Lung (tissue), 12 donors: ENCODE data around the gene PRKCZ. TPM values are rescaled to one million over a fixed set of nuclear protein-coding genes. Genes with fewer than 3 reads are reported as not detected.

Experiments used
- ATAC-seq: fragments of 200-7000 bp; cut with Tn5 transposase; one replicate; pipeline ENCODE4 v1.9.1; 2020; ENCODE audit warnings: moderate number of reproducible peaks; ENCODE audit not compliant: insufficient read depth, low FRiP score
- DNase-seq, 3 donors: peaks; one replicate each; pipeline ENCODE4 v3.0.0-alpha.2; 2013 to 2017
- H3K27ac ChIP-seq, 2 donors: one replicate each; pipeline ENCODE4 v1.5.1; 2013; ENCODE audit warnings: mild to moderate bottlenecking in 2 of 2, moderate library complexity in 2 of 2, control low read depth in 1 of 2, inconsistent platforms in 1 of 2, low read depth in 1 of 2, low read length in 1 of 2
- H3K27me3 ChIP-seq, 3 donors: one replicate each; pipeline ENCODE4 v1.5.1; 2013; ENCODE audit warnings: low read length in 2 of 3; ENCODE audit not compliant: control insufficient read depth in 3 of 3, insufficient read depth in 3 of 3
- H3K36me3 ChIP-seq, 4 donors: one replicate each; pipeline ENCODE4 v1.5.1; 2013; ENCODE audit warnings: low read length in 4 of 4, mild to moderate bottlenecking in 1 of 4, moderate library complexity in 1 of 4; ENCODE audit not compliant: control insufficient read depth in 4 of 4, insufficient read depth in 4 of 4
- H3K4me1 ChIP-seq, 5 donors: one replicate each; pipeline ENCODE4 v1.5.1; 2013; ENCODE audit warnings: low read length in 5 of 5, mild to moderate bottlenecking in 2 of 5, moderate library complexity in 1 of 5; ENCODE audit not compliant: control insufficient read depth in 5 of 5, insufficient read depth in 5 of 5
- H3K4me3 ChIP-seq: one replicate; pipeline ENCODE4 v1.5.1; 2013; ENCODE audit warnings: mild to moderate bottlenecking, control low read depth, moderate library complexity
- H3K9ac ChIP-seq, 2 donors: one replicate each; pipeline ENCODE4 v1.5.1; 2013; ENCODE audit warnings: low read length in 2 of 2, control low read depth in 1 of 2; ENCODE audit not compliant: insufficient read depth in 1 of 2
- H3K9me3 ChIP-seq, 4 donors: one replicate each; pipeline ENCODE4 v1.5.1; 2013; ENCODE audit warnings: low read length in 3 of 4, mild to moderate bottlenecking in 1 of 4, moderate library complexity in 1 of 4; ENCODE audit not compliant: control insufficient read depth in 4 of 4, insufficient read depth in 3 of 4
- WGBS, 2 donors: extraction: QIAGEN DNeasy Blood & Tissue Kit; methylation state at CpG; one replicate each; pipeline ENCODE4 v1.1.7; 2013; 5-methylcytosine and 5-hydroxymethylcytosine counted together
- polyA plus RNA-seq, 2 donors: library from polyadenylated mRNA; stranded (reverse); fragments of 200-250 nt; gene quantifications; one replicate each; pipeline ENCODE4 v1.2.1, GENCODE V29; 2013
- total RNA-seq, 2 donors: library from RNA; depleted of rRNA in 1 of 2; stranded (reverse); fragments of >200 nt in 1 of 2; gene quantifications; one replicate each; pipeline ENCODE4 v1.2.1, GENCODE V29; 2014 to 2021
- TF ChIP-seq, protein P1 (sequence below): IDR thresholded peaks from 2 replicates; pipeline ENCODE4 v1.5.1; 2012; ENCODE audit warnings: mild to moderate bottlenecking; ENCODE audit errors: control extremely low read depth, extremely low read depth
- donor health status: control.
- donor health status: control.
- donor health status: Bipolar disorder and iron deficiency.
- donor health status: healthy.
- donor health status: DM: yes; HTN: yes; CAD: no.

The PRKCZ gene
- total and polyA plus RNA-seq, 4 donors = 55.2 to 149 (median 117) TPM

DNA sequence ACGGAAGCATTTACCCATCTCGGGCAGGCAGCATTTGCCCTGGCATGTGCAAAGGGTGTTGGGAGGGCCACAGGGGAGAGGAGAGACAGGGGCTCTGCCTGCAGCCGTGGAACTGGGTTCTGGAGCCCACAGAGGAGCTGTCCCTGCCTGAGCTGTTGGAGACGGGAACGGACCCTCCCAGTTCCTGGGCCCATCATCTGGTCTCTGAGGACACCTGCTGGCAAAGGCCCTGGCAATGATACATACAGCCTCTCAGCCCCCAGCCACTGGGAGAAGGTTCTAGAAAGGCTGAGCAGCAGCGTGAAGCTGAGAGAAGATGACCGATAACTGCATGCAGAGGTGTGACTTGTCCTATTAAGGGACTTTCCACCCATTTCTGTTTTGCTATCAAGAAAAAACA lies 113.0 kb downstream of the PRKCZ start:
- Histone ChIP-seq H3K4me3 (no peak overlapping the region), H3K9me3 (no peaks in the 10 kb centered on the region), H3K27me3 (no peaks in the 10 kb centered on the region), H3K9ac (no peak overlapping the region), H3K4me1 (peaks cover 0 to 9% (median 0%) of the 10 kb centered on the region in 5 donors), H3K36me3 (peaks cover 0 to 13% (median 0%) of the 10 kb centered on the region in 4 donors), H3K27ac (no peak overlapping the region)
- ATAC-seq = no peak
- DNase-seq = no peak
- TF ChIP-seq, protein P1, sequence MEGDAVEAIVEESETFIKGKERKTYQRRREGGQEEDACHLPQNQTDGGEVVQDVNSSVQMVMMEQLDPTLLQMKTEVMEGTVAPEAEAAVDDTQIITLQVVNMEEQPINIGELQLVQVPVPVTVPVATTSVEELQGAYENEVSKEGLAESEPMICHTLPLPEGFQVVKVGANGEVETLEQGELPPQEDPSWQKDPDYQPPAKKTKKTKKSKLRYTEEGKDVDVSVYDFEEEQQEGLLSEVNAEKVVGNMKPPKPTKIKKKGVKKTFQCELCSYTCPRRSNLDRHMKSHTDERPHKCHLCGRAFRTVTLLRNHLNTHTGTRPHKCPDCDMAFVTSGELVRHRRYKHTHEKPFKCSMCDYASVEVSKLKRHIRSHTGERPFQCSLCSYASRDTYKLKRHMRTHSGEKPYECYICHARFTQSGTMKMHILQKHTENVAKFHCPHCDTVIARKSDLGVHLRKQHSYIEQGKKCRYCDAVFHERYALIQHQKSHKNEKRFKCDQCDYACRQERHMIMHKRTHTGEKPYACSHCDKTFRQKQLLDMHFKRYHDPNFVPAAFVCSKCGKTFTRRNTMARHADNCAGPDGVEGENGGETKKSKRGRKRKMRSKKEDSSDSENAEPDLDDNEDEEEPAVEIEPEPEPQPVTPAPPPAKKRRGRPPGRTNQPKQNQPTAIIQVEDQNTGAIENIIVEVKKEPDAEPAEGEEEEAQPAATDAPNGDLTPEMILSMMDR = peak; percentile 9
- WGBS, 2 donors = 80% methylated on average over 7 of the region's 7 CpGs

DNA sequence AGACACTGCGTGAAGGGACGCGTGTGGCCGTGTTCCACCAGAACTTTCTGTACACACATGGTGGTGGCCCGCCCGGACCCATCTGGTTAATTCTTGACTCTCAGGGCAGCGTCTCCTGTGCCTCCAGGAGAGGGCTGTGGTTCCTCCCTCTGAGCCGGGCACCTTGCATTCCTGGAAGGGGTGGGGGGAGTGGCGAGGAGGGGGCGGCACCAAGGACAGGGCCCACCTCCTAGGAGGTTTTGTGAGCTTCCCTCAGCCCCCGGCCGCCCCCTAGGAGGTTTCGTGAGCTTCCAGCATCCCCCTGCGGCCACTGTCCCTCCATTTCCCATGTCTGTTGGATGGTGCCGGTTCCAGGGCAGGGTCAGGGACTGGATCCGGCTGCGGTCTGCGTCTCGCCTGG lies 115.4 kb downstream of the PRKCZ start:
- no peak for DNase-seq
- TF ChIP-seq, protein P1 = no peak
- Histone ChIP-seq H3K9ac (no peak overlapping the region), H3K4me3 (no peak overlapping the region), H3K36me3 (peaks cover 0 to 15% (median 0%) of the 10 kb centered on the region in 4 donors), H3K4me1 (peaks cover 0 to 2% (median 0%) of the 10 kb centered on the region in 5 donors), H3K9me3 (no peaks in the 10 kb centered on the region), H3K27ac (no peak overlapping the region), H3K27me3 (no peaks in the 10 kb centered on the region)
- ATAC-seq = no peak
- WGBS, 2 donors = 90 to 91% methylated on average over 19 of the region's 19 CpGs

DNA sequence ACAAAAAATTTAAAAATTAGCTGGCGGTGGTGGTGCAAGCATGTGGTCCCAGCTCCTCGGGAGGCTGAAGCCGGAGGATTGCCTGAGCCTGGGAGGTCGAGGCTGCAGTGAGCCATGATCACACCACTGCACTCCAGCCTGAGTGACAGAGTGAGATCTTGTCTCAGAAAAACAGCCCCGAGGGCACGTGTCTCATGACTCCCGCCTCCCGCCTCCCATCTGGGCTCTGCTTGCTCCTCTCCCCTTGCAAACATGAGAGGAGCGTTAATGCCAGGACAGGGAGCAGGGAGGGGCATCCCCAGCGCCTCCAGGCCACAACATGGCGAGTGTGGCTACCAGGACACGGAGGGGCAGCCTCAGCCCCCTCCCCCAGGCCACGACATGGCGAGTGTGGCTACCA lies 116.0 kb downstream of the PRKCZ start:
- Histone ChIP-seq H3K9me3 (no peaks in the 10 kb centered on the region), H3K27ac (no peak overlapping the region), H3K4me1 (no peaks in the 10 kb centered on the region), H3K9ac (no peak overlapping the region), H3K27me3 (no peaks in the 10 kb centered on the region), H3K4me3 (no peak overlapping the region), H3K36me3 (peaks cover 0 to 11% (median 0%) of the 10 kb centered on the region in 4 donors)
- ATAC-seq (no peak), DNase-seq (no peak)
- TF ChIP-seq, protein P1 = no peak
- WGBS, 2 donors = 79 to 85% methylated on average over 14 of the region's 14 CpGs

DNA sequence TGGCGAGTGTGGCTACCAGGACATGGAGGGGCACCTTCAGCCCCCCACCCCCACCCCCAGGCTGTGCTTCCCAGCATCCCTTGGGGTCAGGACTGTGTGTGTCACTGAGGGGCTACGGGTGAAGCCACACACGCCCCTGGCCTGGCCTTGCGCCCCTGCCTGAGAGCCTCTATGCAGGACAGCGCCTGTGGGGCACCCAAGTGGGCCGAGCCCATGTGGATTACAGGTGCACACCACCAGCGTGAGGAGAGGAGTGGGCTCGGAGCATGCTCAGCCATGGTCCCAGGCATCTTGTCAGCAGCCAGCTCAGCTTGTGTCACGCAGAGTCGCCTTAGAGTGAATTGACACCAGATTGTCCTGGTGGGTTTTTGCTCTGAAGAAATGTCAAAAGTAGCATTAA lies 116.5 kb downstream of the PRKCZ start:
- Histone ChIP-seq H3K27ac (no peak overlapping the region), H3K9me3 (no peaks in the 10 kb centered on the region), H3K27me3 (no peaks in the 10 kb centered on the region), H3K36me3 (peaks cover 0 to 11% (median 0%) of the 10 kb centered on the region in 4 donors), H3K9ac (no peak overlapping the region), H3K4me1 (no peaks in the 10 kb centered on the region), H3K4me3 (no peak overlapping the region)
- ATAC-seq (no peak), DNase-seq (no peak)
- TF ChIP-seq, protein P1 = no peak
- WGBS, 2 donors = 95% methylated on average over 10 of the region's 10 CpGs
